Fibroblast of lung (primary cell): ENCODE results near the gene ADAMTS16. TPM values are rescaled to one million over a fixed set of nuclear protein-coding genes. Genes with fewer than 3 reads are reported as not detected.

Experiments
- DNase-seq, 2 donors: peaks; one replicate each; pipeline versions ENCODE4 v3.0.0 to v3.0.0-alpha.2; 2010; ENCODE audit warnings: low read depth in 2 of 2
- H2AFZ ChIP-seq: 2 replicates; pipeline ENCODE4 v1.5.1; 2012; ENCODE audit warnings: low read length, control low read depth, inconsistent platforms
- H3K27ac ChIP-seq: 2 replicates; pipeline ENCODE4 v1.5.1; 2011; ENCODE audit warnings: low read length, control low read depth; ENCODE audit not compliant: insufficient read depth
- H3K27me3 ChIP-seq: 2 replicates; pipeline ENCODE4 v1.5.1; 2011; ENCODE audit warnings: mild to moderate bottlenecking, low read length; ENCODE audit not compliant: control insufficient read depth, insufficient read depth
- H3K36me3 ChIP-seq: 2 replicates; pipeline ENCODE4 v1.5.1; 2011; ENCODE audit warnings: low read length; ENCODE audit not compliant: control insufficient read depth, insufficient read depth
- H3K4me1 ChIP-seq: 2 replicates; pipeline ENCODE4 v1.5.1; 2011; ENCODE audit warnings: low read length; ENCODE audit not compliant: control insufficient read depth, insufficient read depth; ENCODE audit errors: extremely low read depth
- H3K4me2 ChIP-seq: 2 replicates; pipeline ENCODE4 v1.5.1; 2011; ENCODE audit warnings: low read length, control low read depth; ENCODE audit not compliant: insufficient read depth; ENCODE audit errors: extremely low read depth
- H3K4me3 ChIP-seq, 4 experiments: fragments of 200-600 bp in 1 of 4; sonication (generic) in 1 of 4; replicated peaks in 1 of 4; 2 replicates each; pipeline ENCODE4 v1.5.1; 2011 to 2016; ENCODE audit warnings: low read length in 4 of 4, low read depth in 3 of 4, mild to moderate bottlenecking in 3 of 4, control low read depth in 2 of 4, inconsistent platforms in 1 of 4, mixed read lengths in 1 of 4; ENCODE audit not compliant: insufficient read depth in 1 of 4; ENCODE audit errors: control extremely low read depth in 1 of 4
- H3K79me2 ChIP-seq: 2 replicates; pipeline ENCODE4 v1.5.1; 2012; ENCODE audit warnings: mild to moderate bottlenecking, low read length, inconsistent platforms; ENCODE audit not compliant: control insufficient read depth, insufficient read depth
- H3K9ac ChIP-seq: 2 replicates; pipeline ENCODE4 v1.5.1; 2011; ENCODE audit warnings: mild to moderate bottlenecking, low read length, control low read depth; ENCODE audit not compliant: insufficient read depth
- H3K9me3 ChIP-seq: 2 replicates; pipeline ENCODE4 v1.5.1; 2012; ENCODE audit warnings: low read depth, low read length; ENCODE audit not compliant: control insufficient read depth, insufficient read depth
- H4K20me1 ChIP-seq: 2 replicates; pipeline ENCODE4 v1.5.1; 2011; ENCODE audit warnings: low read length; ENCODE audit not compliant: control insufficient read depth, insufficient read depth; ENCODE audit errors: extremely low read depth
- EZH2 ChIP-seq: IDR thresholded peaks from 2 replicates; pipeline ENCODE4 v1.5.1; 2012; ENCODE audit warnings: low read length, control low read depth, mild to moderate bottlenecking; ENCODE audit errors: missing control alignments
- polyA plus RNA-seq, 2 donors: library from polyadenylated mRNA; depleted of rRNA in 1 of 2; stranded (reverse) in 1 of 2; unstranded in 1 of 2; fragments of >200 nt; gene quantifications; 2 replicates each; pipeline ENCODE4 v1.2.1, GENCODE V29; 2011 to 2012; ENCODE audit warnings: missing spikeins in 1 of 2
- total RNA-seq: library from RNA; depleted of rRNA; stranded (reverse); fragments of >200 nt; gene quantifications from 2 replicates; pipeline ENCODE4 v1.2.1, GENCODE V29; 2014
- TF ChIP-seq, protein P1 (sequence below), 2 donors: IDR thresholded peaks in 1 of 2; conservative IDR thresholded peaks in 1 of 2; 1 replicate in 1 of 2; 2 replicates in 1 of 2; pipeline ENCODE4 v1.5.1; 2011 to 2012; ENCODE audit warnings: low read length in 2 of 2, control low read depth in 1 of 2, inconsistent platforms in 1 of 2, low read depth in 1 of 2, mild to moderate bottlenecking in 1 of 2

Gene ADAMTS16
- total and polyA plus RNA-seq, 2 donors (not counting 1 experiment from before 2014, with no cell fraction given), result 0.06 to 0.17 TPM

DNA sequence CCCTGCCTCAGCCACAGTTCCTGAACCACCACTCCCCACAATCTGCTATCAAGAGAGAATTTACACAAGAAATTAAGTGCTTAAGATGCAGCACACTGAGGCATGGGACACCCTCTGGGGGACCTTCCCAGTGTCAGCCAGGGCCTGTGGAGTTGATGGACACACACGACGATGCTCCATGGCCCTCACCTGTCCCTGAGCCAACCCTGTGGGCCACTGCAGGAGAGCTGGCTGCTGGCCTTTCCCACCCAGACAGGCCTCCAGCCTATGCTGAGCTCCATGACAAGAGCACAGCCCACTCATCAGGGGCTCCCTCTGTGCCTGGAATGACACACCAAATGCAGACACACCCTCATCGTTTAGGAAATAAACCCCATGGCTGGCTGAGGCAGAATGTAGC lies 124.6 kb downstream of the ADAMTS16 start:
- Histone ChIP-seq H3K4me3 (no peak overlapping the region), H2AFZ (no peak overlapping the region), H3K79me2 (no peaks in the 10 kb centered on the region), H3K27me3 (no peaks in the 10 kb centered on the region), H3K4me1 (no peaks in the 10 kb centered on the region), H3K9ac (no peak overlapping the region), H3K36me3 (no peaks in the 10 kb centered on the region), H3K27ac (no peak overlapping the region), H4K20me1 (no peaks in the 10 kb centered on the region), H3K4me2 (no peak overlapping the region), H3K9me3 (no peaks in the 10 kb centered on the region)
- no peak for DNase-seq
- TF ChIP-seq, protein P1, sequence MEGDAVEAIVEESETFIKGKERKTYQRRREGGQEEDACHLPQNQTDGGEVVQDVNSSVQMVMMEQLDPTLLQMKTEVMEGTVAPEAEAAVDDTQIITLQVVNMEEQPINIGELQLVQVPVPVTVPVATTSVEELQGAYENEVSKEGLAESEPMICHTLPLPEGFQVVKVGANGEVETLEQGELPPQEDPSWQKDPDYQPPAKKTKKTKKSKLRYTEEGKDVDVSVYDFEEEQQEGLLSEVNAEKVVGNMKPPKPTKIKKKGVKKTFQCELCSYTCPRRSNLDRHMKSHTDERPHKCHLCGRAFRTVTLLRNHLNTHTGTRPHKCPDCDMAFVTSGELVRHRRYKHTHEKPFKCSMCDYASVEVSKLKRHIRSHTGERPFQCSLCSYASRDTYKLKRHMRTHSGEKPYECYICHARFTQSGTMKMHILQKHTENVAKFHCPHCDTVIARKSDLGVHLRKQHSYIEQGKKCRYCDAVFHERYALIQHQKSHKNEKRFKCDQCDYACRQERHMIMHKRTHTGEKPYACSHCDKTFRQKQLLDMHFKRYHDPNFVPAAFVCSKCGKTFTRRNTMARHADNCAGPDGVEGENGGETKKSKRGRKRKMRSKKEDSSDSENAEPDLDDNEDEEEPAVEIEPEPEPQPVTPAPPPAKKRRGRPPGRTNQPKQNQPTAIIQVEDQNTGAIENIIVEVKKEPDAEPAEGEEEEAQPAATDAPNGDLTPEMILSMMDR (conservative IDR thresholded peaks at IDR 0.05 in 1 of 2, IDR thresholded peaks at IDR 0.05 in 1 of 2; ENCODE audit: low read depth in 1 of 2, low read length in 2 of 2), result no peak
- no peak for TF ChIP-seq EZH2

GRCh38 chr5:5266297-5266696 lies 126.2 kb downstream of the ADAMTS16 start:
- no peaks in the 10 kb centered on the region for H4K20me1 ChIP-seq
- H3K4me3 ChIP-seq, result no peak overlapping the region
- no peaks in the 10 kb centered on the region for H3K36me3 ChIP-seq
- H3K4me1 ChIP-seq, result no peaks in the 10 kb centered on the region
- H3K4me2 ChIP-seq, result no peak overlapping the region
- H3K27me3 ChIP-seq, result no peaks in the 10 kb centered on the region
- no peak overlapping the region for H2AFZ ChIP-seq
- TF ChIP-seq, protein P1 (conservative IDR thresholded peaks at IDR 0.05 in 1 of 2, IDR thresholded peaks at IDR 0.05 in 1 of 2; ENCODE audit: low read depth in 1 of 2, low read length in 2 of 2), result no peak
- TF ChIP-seq EZH2, result no peak
- no peak overlapping the region for H3K9ac ChIP-seq
- DNase-seq, result no peak
- H3K79me2 ChIP-seq, result no peaks in the 10 kb centered on the region
- H3K9me3 ChIP-seq, result no peaks in the 10 kb centered on the region
- H3K27ac ChIP-seq, result no peak overlapping the region

GRCh38 chr5:5270161-5270560 lies 130.0 kb downstream of the ADAMTS16 start:
- no peak for TF ChIP-seq EZH2
- TF ChIP-seq, protein P1 (conservative IDR thresholded peaks at IDR 0.05 in 1 of 2, IDR thresholded peaks at IDR 0.05 in 1 of 2; ENCODE audit: low read depth in 1 of 2, low read length in 2 of 2), result no peak
- Histone ChIP-seq H3K9ac (no peak overlapping the region), H4K20me1 (no peaks in the 10 kb centered on the region), H3K79me2 (no peaks in the 10 kb centered on the region), H3K4me1 (no peaks in the 10 kb centered on the region), H3K4me3 (no peak overlapping the region), H3K27me3 (no peaks in the 10 kb centered on the region), H3K36me3 (no peaks in the 10 kb centered on the region), H3K9me3 (no peaks in the 10 kb centered on the region), H2AFZ (no peak overlapping the region), H3K4me2 (no peak overlapping the region), H3K27ac (no peak overlapping the region)
- no peak for DNase-seq
